ENCODE measurements around the gene SLC6A3.

Gene SLC6A3

GRCh38 chr5:1402611-1403255, 42.5 kb downstream of the SLC6A3 start:
- H4K8ac ChIP-seq (ENCODE audit: low read depth, low read length) = no peak overlapping the region
- H3K14ac ChIP-seq (ENCODE audit: low read length) = no peak overlapping the region
- no peak overlapping the region for H2BK5ac ChIP-seq (ENCODE audit: low read depth, low read length, poor library complexity)
- H3K9ac ChIP-seq (ENCODE audit: low read length) = no peak overlapping the region
- H2BK120ac ChIP-seq (ENCODE audit: insufficient read depth, low read length, poor library complexity) = no peak overlapping the region
- H3K79me1 ChIP-seq (ENCODE audit: low read length) = no peaks in the 10 kb centered on the region
- no peak overlapping the region for H3K4ac ChIP-seq (ENCODE audit: low read depth, low read length)
- peak overlapping the region; percentile 20 for H3K23ac ChIP-seq (ENCODE audit: low read length)
- no peaks in the 10 kb centered on the region for H3K4me1 ChIP-seq (ENCODE audit: control insufficient read depth in 1 of 2, insufficient read depth in 2 of 2, low read length in 2 of 2)
- no peak overlapping the region for H3K27ac ChIP-seq (ENCODE audit: low read depth, low read length)
- no peak overlapping the region for H3K4me3 ChIP-seq (ENCODE audit: low read depth, low read length)
- no peak overlapping the region for H3K18ac ChIP-seq (ENCODE audit: low read length)
- no peak overlapping the region for H2AK5ac ChIP-seq (ENCODE audit: low read length)
- peaks cover 2% of the 10 kb centered on the region for H3K9me3 ChIP-seq (ENCODE audit: insufficient read depth, low read depth, low read length)
- no peaks in the 10 kb centered on the region for H3K27me3 ChIP-seq (ENCODE audit: insufficient read depth, low read length)
- H4K91ac ChIP-seq (ENCODE audit: low read depth, low read length) = no peak overlapping the region
- H2BK12ac ChIP-seq (ENCODE audit: low read length) = no peak overlapping the region
- H2AFZ ChIP-seq (ENCODE audit: insufficient read depth, low read length, poor library complexity) = no peak overlapping the region
- no peaks in the 10 kb centered on the region for H3K36me3 ChIP-seq (ENCODE audit: control insufficient read depth in 1 of 2, insufficient read depth in 2 of 2, low read length in 2 of 2)
- WGBS (ENCODE audit: extremely low coverage, insufficient coverage, insufficient read length) = no CpG with 5 or more reads among the region's 24 CpGs
- H3K4me2 ChIP-seq (ENCODE audit: low read length) = no peak overlapping the region
- no peak overlapping the region for H4K12ac ChIP-seq (ENCODE audit: low read depth, low read length)
- DNase-seq = no peak
- no peaks in the 10 kb centered on the region for H3K79me2 ChIP-seq (ENCODE audit: control insufficient read depth, insufficient read depth, low read length, poor library complexity)

- H3K14ac ChIP-seq (ENCODE audit: low read length) = no peak overlapping the region
- H3K27me3 ChIP-seq (ENCODE audit: insufficient read depth, low read length) = no peaks in the 10 kb centered on the region
- H2AK5ac ChIP-seq (ENCODE audit: low read length) = no peak overlapping the region
- no peaks in the 10 kb centered on the region for H3K79me1 ChIP-seq (ENCODE audit: low read length)
- no peak for DNase-seq
- no peak overlapping the region for H4K8ac ChIP-seq (ENCODE audit: low read depth, low read length)
- H3K36me3 ChIP-seq (ENCODE audit: control insufficient read depth in 1 of 2, insufficient read depth in 2 of 2, low read length in 2 of 2) = no peaks in the 10 kb centered on the region
- no peak overlapping the region for H2BK12ac ChIP-seq (ENCODE audit: low read length)
- H2BK120ac ChIP-seq (ENCODE audit: insufficient read depth, low read length, poor library complexity) = no peak overlapping the region
- no peak overlapping the region for H3K4me3 ChIP-seq (ENCODE audit: low read depth, low read length)
- no peak overlapping the region for H3K9ac ChIP-seq (ENCODE audit: low read length)
- H3K79me2 ChIP-seq (ENCODE audit: control insufficient read depth, insufficient read depth, low read length, poor library complexity) = no peaks in the 10 kb centered on the region
- H4K91ac ChIP-seq (ENCODE audit: low read depth, low read length) = no peak overlapping the region
- H3K4ac ChIP-seq (ENCODE audit: low read depth, low read length) = no peak overlapping the region
- WGBS (ENCODE audit: extremely low coverage, insufficient coverage, insufficient read length) = no CpG with 5 or more reads among the region's 14 CpGs
- no peak overlapping the region for H3K18ac ChIP-seq (ENCODE audit: low read length)
- H2AFZ ChIP-seq (ENCODE audit: insufficient read depth, low read length, poor library complexity) = no peak overlapping the region
- H2BK5ac ChIP-seq (ENCODE audit: low read depth, low read length, poor library complexity) = no peak overlapping the region
- peaks cover 2% of the 10 kb centered on the region for H3K9me3 ChIP-seq (ENCODE audit: insufficient read depth, low read depth, low read length)
- no peak overlapping the region for H3K27ac ChIP-seq (ENCODE audit: low read depth, low read length)
- no peaks in the 10 kb centered on the region for H3K4me1 ChIP-seq (ENCODE audit: control insufficient read depth in 1 of 2, insufficient read depth in 2 of 2, low read length in 2 of 2)
- no peak overlapping the region for H3K4me2 ChIP-seq (ENCODE audit: low read length)
- no peak overlapping the region for H3K23ac ChIP-seq (ENCODE audit: low read length)
- H4K12ac ChIP-seq (ENCODE audit: low read depth, low read length) = no peak overlapping the region
Measured at GRCh38 chr5:1401536-1402138, 43.6 kb downstream of the SLC6A3 start.

- Histone ChIP-seq H2AFZ (ENCODE audit: insufficient read depth, low read length, poor library complexity) (no peak overlapping the region), H3K4me2 (ENCODE audit: low read length) (no peak overlapping the region), H3K4ac (ENCODE audit: low read depth, low read length) (no peak overlapping the region), H4K8ac (ENCODE audit: low read depth, low read length) (no peak overlapping the region), H3K27ac (ENCODE audit: low read depth, low read length) (no peak overlapping the region), H3K18ac (ENCODE audit: low read length) (no peak overlapping the region), H3K23ac (ENCODE audit: low read length) (no peak overlapping the region), H3K14ac (ENCODE audit: low read length) (no peak overlapping the region), H3K4me3 (ENCODE audit: low read depth, low read length) (no peak overlapping the region), H2AK5ac (ENCODE audit: low read length) (no peak overlapping the region), H3K9ac (ENCODE audit: low read length) (no peak overlapping the region), H3K9me3 (ENCODE audit: insufficient read depth, low read depth, low read length) (peaks cover 2% of the 10 kb centered on the region), H4K91ac (ENCODE audit: low read depth, low read length) (no peak overlapping the region), H3K79me2 (ENCODE audit: control insufficient read depth, insufficient read depth, low read length, poor library complexity) (no peaks in the 10 kb centered on the region), H3K27me3 (ENCODE audit: insufficient read depth, low read length) (no peaks in the 10 kb centered on the region), H2BK12ac (ENCODE audit: low read length) (no peak overlapping the region), H3K36me3 (ENCODE audit: control insufficient read depth in 1 of 2, insufficient read depth in 2 of 2, low read length in 2 of 2) (no peaks in the 10 kb centered on the region), H2BK120ac (ENCODE audit: insufficient read depth, low read length, poor library complexity) (no peak overlapping the region), H2BK5ac (ENCODE audit: low read depth, low read length, poor library complexity) (no peak overlapping the region), H4K12ac (ENCODE audit: low read depth, low read length) (no peak overlapping the region), H3K79me1 (ENCODE audit: low read length) (no peaks in the 10 kb centered on the region), H3K4me1 (ENCODE audit: control insufficient read depth in 1 of 2, insufficient read depth in 2 of 2, low read length in 2 of 2) (no peaks in the 10 kb centered on the region)
- no CpG with 5 or more reads among the region's 12 CpGs for WGBS (ENCODE audit: extremely low coverage, insufficient coverage, insufficient read length)
- DNase-seq = no peak
Measured at GRCh38 chr5:1400936-1401335, 44.3 kb downstream of the SLC6A3 start.

- Histone ChIP-seq H3K9me3 (ENCODE audit: insufficient read depth, low read depth, low read length) (peaks cover 2% of the 10 kb centered on the region), H3K14ac (ENCODE audit: low read length) (no peak overlapping the region), H3K9ac (ENCODE audit: low read length) (no peak overlapping the region), H3K79me1 (ENCODE audit: low read length) (no peaks in the 10 kb centered on the region), H4K12ac (ENCODE audit: low read depth, low read length) (no peak overlapping the region), H3K23ac (ENCODE audit: low read length) (no peak overlapping the region), H2BK5ac (ENCODE audit: low read depth, low read length, poor library complexity) (no peak overlapping the region), H2AFZ (ENCODE audit: insufficient read depth, low read length, poor library complexity) (no peak overlapping the region), H3K79me2 (ENCODE audit: control insufficient read depth, insufficient read depth, low read length, poor library complexity) (no peaks in the 10 kb centered on the region), H3K27ac (ENCODE audit: low read depth, low read length) (no peak overlapping the region), H2BK12ac (ENCODE audit: low read length) (no peak overlapping the region), H3K18ac (ENCODE audit: low read length) (no peak overlapping the region), H2BK120ac (ENCODE audit: insufficient read depth, low read length, poor library complexity) (no peak overlapping the region), H3K36me3 (ENCODE audit: control insufficient read depth in 1 of 2, insufficient read depth in 2 of 2, low read length in 2 of 2) (no peaks in the 10 kb centered on the region), H2AK5ac (ENCODE audit: low read length) (no peak overlapping the region), H4K91ac (ENCODE audit: low read depth, low read length) (no peak overlapping the region), H3K4me1 (ENCODE audit: control insufficient read depth in 1 of 2, insufficient read depth in 2 of 2, low read length in 2 of 2) (no peaks in the 10 kb centered on the region), H3K27me3 (ENCODE audit: insufficient read depth, low read length) (no peaks in the 10 kb centered on the region), H3K4ac (ENCODE audit: low read depth, low read length) (no peak overlapping the region), H3K4me2 (ENCODE audit: low read length) (no peak overlapping the region), H3K4me3 (ENCODE audit: low read depth, low read length) (peak overlapping the region; percentile 13), H4K8ac (ENCODE audit: low read depth, low read length) (no peak overlapping the region)
- WGBS (ENCODE audit: extremely low coverage, insufficient coverage, insufficient read length) = no CpG with 5 or more reads among the region's 17 CpGs
- no peak for DNase-seq
Measured at GRCh38 chr5:1400211-1400855, 44.9 kb downstream of the SLC6A3 start.
